GM18508 (cell line): ENCODE data around the gene HIGD1B.

Source experiments
- ATAC-seq: cut with Tn5 transposase; IDR thresholded peaks from one replicate; pipeline ENCODE4 v1.9.1; 2021; ENCODE audit warnings: moderate number of reproducible peaks; ENCODE audit not compliant: insufficient read depth, unreplicated experiment

The HIGD1B gene

GRCh38 chr17:44832805-44833204 lies 14.9 kb upstream of the HIGD1B start:
- no peak for ATAC-seq

- ATAC-seq, result no peak
Measured at GRCh38 chr17:44837196-44837595, 10.5 kb upstream of the HIGD1B start.

GRCh38 chr17:44840274-44840673 lies 7.4 kb upstream of the HIGD1B start:
- no peak for ATAC-seq

DNA sequence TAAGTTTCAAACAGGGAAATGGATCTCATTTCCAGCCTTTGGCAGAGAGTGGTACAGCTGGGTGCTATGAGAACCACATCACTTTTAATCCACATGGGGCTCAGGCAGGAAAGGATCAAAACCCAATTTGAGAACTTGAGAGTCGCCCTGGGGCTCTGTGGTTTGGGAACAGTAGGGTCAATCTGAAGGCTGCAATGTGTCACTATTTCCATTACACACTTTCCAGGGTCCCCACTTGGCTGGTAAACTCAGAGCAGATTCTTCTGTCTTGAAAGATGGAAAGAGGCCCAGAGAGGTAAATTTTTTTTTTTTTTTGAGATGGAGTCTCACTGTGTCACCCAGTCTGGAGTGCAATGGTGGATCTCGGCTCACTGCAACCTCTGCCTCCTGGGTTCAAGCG lies 6.7 kb upstream of the HIGD1B start:
- no peak for ATAC-seq

DNA sequence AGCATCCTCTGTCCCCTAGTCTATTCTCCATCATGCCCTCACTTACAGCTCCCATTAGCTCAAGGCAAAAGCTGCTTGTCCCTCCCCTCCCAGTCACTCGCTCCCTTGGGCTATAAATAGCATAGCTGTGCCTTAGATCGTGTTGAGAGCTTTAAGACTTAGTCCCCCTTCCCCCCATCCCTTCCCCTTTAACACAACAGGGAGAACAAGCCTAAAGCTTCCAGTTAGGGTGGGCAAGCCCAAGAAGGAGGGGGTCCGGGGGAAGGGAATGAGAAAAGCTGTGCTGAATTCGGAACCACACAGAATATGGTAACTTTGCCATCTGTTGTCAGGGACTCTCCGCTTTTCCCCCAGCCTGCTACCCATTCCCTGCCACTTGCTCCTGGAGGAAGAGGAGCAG lies 4.9 kb upstream of the HIGD1B start:
- ATAC-seq, result no peak

GRCh38 chr17:44844390-44844830 lies 3.3 kb upstream of the HIGD1B start:
- ATAC-seq, result no peak

GRCh38 chr17:44846206-44846605 lies 1.5 kb upstream of the HIGD1B start:
- ATAC-seq, result no peak

DNA sequence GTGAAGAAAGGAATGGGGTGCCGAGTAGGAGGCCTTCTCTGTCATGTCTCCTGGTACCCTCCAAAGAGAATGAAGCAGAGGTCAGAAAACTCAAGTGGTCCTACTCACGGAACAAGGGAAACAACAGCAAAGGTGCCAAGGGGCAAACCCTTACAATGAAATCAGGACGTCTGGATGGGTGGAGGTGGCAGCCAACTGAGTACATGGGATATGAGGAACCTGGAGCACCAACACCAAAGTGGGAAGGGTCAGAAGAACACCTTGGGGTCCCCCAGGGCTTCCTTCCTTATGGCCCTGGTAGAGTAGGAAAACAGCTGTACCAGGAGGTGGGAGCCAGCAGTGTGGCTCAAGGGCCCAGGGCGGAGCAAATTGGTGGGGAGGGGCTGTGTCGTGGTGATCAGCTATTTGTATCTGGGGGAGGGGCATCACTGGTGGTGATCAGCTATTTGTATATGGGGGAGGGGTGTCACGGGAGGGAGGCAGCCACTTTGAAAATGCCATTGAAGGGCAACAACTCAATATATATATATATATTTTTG lies 643 bp downstream of the HIGD1B start:
- ATAC-seq, result no peak

DNA sequence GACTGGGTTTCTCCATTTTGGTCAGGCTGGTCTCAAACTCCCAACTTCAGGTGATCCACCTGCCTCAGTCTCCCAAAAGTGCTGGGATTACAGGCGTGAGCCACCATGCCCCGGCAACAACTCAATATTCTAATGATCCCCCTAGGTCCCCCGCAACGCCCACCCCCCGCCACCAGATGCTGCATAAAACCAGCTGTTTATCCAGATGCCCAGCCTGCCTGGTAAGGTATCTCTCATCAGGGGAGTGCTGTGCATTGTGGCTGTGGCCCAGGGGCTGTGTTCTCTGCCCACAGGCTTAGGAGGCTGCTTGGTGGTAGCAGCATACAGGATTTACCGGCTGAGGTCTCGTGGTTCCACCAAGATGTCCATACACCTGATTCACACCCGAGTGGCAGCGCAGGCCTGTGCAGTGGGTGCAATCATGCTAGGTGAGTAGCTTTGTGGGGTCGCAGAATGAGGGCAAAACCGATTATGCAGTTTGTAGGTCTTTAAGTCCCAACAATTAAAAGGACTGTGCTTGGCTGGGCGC lies 1.3 kb downstream of the HIGD1B start:
- ATAC-seq, result no peak

GRCh38 chr17:44850025-44850424 lies 2.3 kb downstream of the HIGD1B start:
- no peak for ATAC-seq

DNA sequence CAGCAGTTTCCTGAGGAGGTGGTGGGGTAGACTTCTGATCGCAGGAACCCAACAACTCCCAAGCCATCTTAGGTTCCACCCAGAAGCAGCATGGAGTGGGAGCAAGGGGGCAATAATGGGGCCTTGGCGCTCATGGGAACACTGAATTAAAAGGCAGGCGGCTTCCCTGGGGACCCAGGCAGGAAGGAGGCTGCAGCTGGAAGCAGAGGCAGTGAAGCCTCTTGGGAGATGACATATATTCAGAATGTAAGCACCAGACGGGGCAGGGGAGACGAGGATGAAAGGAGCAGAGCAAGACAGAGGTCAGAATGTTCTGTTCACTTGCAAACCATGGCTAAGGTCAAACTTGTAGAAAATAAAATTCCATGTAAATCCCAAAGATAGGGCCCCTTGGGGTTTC lies 2.9 kb downstream of the HIGD1B start:
- no peak for ATAC-seq

DNA sequence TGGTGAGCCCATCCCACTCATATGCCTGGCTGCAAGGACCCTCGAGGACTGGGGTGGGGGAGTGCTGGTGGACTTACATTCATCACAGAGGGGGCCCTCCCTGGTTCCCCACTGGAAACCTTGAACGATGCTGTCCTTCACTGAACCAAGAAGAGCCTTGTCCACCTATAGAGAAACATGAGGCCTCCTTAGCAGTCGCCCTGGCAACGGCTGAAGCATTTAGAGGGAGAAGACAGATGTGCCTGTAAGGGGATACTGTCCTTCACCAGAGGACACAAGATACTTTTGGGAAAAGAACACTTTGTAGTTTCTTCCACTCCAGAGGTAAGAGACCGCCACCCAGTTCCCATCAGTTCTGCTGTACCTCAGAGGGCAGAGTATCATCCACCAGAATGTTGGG lies 6.5 kb downstream of the HIGD1B start:
- no peak for ATAC-seq

DNA sequence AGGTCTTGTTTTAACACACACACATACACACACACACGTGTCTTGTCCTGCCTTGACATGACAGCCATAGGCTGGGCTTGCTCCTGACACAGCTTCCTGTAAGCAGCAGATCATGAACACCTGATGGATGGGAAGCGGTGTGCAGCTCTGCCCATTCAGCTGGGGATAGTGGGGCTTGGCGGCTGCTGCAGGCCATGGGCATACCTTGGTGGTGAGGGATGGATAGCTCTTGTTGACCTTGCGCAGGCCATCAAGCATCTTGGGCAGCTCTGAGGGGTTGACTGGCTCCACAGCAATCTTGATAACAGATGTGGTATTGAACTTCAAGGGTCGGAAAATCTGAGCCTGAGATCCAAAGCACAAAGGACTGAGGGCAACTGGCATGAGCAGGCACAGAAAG lies 12.0 kb downstream of the HIGD1B start:
- ATAC-seq, result no peak

GRCh38 chr17:44862278-44862914 lies 14.7 kb downstream of the HIGD1B start:
- ATAC-seq, result no peak

DNA sequence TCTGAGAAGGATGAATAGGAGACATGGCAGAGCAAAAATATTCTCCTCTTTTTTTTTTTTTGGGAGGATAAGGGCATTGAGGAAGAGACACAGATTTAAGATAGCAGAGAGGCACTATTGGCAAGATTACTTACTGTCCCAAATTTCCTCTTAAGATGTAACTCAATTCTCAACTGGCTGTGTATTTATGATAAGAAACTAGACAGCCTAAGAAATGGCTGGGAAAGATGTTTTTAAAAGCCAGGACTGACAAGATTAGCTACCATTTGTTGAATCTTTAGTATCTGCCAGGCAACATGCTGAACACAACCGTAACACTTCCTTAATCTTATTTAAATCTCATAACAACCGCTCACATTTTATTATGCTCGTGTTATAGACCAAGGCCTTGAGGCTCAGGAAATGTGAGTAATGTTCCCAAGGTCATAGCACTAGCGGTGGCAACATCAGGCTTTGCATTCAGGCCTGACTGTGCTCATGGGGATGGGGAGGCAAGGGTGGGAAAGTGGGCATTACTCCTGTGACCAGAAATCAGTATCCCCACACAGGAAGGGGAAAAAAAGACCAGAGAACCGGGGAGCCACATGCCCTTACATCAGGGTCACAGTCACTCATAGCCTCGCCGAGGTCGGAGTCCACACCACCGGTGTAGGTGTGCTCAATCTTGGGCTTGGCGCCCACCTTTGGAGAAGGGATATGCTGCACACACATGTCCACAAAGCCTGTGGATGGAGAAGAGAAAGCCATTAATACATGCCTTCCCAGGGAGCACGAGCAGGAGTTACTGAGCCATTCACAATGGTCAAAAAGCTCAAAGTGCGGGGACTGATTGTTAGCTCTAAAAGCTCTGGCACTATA lies 15.6 kb downstream of the HIGD1B start:
- ATAC-seq, result no peak

- ATAC-seq, result no peak
Measured at GRCh38 chr17:44864831-44865230, 17.1 kb downstream of the HIGD1B start.

- ATAC-seq, result no peak
Measured at GRCh38 chr17:44865231-44865660, 17.6 kb downstream of the HIGD1B start.

DNA sequence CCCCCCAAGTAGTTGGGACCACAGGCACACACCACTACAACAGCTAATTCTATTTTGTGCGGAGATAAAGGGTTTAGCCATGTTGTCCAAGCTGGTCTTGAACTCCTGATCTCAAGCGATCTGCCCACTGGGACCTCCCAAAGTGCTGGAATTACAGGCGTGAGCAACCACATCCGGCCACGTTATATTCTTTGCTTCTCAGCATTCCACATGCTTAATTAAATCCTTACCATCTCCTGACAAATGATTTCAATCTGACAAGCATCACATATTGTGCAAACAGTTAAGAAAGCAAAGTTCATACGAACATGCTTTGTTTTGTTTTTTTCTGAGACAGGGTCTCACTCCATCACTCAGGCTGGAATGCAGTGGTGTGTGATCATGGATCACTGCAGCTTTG lies 18.2 kb downstream of the HIGD1B start:
- no peak for ATAC-seq

DNA sequence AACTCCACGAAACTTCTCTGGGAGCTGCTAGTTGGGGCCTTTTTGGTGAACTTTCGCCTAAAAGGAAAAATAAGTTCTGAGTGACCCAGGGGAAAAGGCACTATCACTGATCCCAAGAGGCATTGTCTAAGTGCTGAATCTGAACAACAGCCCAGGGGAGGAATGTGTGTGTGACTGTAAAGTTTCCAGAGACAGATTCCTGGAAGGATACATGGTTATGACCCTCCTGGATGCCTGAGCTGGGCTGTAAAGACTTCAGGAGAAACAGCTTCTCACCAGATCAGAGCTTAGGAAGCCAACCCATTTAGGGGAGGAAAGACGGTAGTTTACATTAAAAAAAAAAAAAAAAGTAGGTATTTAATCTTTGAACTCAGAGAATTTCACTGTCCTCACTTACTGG lies 20.2 kb downstream of the HIGD1B start:
- no peak for ATAC-seq

- ATAC-seq, result no peak
Measured at GRCh38 chr17:44871556-44871955, 23.9 kb downstream of the HIGD1B start.

- no peak for ATAC-seq
Measured at GRCh38 chr17:44872131-44872768, 24.6 kb downstream of the HIGD1B start.
